ENCODE data around the gene SIRT7.
A peak's percentile ranks its signal among the peaks of the same experiment; 100 is the strongest.

Gene SIRT7

GRCh38 chr17:81885454-81885853 is 32.5 kb downstream of the SIRT7 start:
- DNase-seq: no peak

GRCh38 chr17:81884968-81885367 is 33.0 kb downstream of the SIRT7 start:
- DNase-seq: no peak

GRCh38 chr17:81884520-81884919 is 33.5 kb downstream of the SIRT7 start:
- DNase-seq: no peak

- no peak for DNase-seq
Measured at GRCh38 chr17:81879121-81879520, 38.9 kb downstream of the SIRT7 start.

GRCh38 chr17:81878294-81878693 is 39.7 kb downstream of the SIRT7 start:
- DNase-seq: no peak

GRCh38 chr17:81877569-81877968 is 40.4 kb downstream of the SIRT7 start:
- DNase-seq: no peak

- peak; percentile 86 for DNase-seq
Measured at GRCh38 chr17:81871387-81872230, 46.4 kb downstream of the SIRT7 start.

- no peak for DNase-seq
Measured at GRCh38 chr17:81870981-81871386, 47.0 kb downstream of the SIRT7 start, which contains the start of gene ARHGDIA. ARHGDIA (minus strand) TSS chr17:81871337; CDS start chr17:81869930, 1,407 bp downstream.

GRCh38 chr17:81870131-81870980 is 47.6 kb downstream of the SIRT7 start:
- DNase-seq: no peak

- DNase-seq: peak; percentile 61
Measured at GRCh38 chr17:81869221-81870130, 48.5 kb downstream of the SIRT7 start.

- DNase-seq: peak; percentile 77
Measured at GRCh38 chr17:81868674-81869220, 49.2 kb downstream of the SIRT7 start.

GRCh38 chr17:81867991-81868673 is 49.8 kb downstream of the SIRT7 start:
- DNase-seq: no peak

GRCh38 chr17:81867170-81867990 is 50.6 kb downstream of the SIRT7 start:
- peak; percentile 30 for DNase-seq

- no peak for DNase-seq
Measured at GRCh38 chr17:81866440-81867169, 51.4 kb downstream of the SIRT7 start.

GRCh38 chr17:81865733-81866439 is 52.1 kb downstream of the SIRT7 start:
- DNase-seq: no peak

- no peak for DNase-seq
Measured at GRCh38 chr17:81865358-81865732, 52.6 kb downstream of the SIRT7 start.

- DNase-seq: no peak
Measured at GRCh38 chr17:81863833-81864768, 53.9 kb downstream of the SIRT7 start.

- DNase-seq: no peak
Measured at GRCh38 chr17:81863123-81863675, 54.8 kb downstream of the SIRT7 start.
